Measurements from ENCODE around the gene ZNF280B. TPM values are rescaled to one million over a fixed set of nuclear protein-coding genes. Genes with fewer than 3 reads are reported as not detected.
A peak's percentile ranks its signal among the peaks of the same experiment; 100 is the strongest.

Gene ZNF280B
- total and polyA plus RNA-seq, 2 of the 13 experiments (the other 11 are each of a cell fraction or from before 2014, with no cell fraction given), result 3.7 to 3.9 TPM

DNA sequence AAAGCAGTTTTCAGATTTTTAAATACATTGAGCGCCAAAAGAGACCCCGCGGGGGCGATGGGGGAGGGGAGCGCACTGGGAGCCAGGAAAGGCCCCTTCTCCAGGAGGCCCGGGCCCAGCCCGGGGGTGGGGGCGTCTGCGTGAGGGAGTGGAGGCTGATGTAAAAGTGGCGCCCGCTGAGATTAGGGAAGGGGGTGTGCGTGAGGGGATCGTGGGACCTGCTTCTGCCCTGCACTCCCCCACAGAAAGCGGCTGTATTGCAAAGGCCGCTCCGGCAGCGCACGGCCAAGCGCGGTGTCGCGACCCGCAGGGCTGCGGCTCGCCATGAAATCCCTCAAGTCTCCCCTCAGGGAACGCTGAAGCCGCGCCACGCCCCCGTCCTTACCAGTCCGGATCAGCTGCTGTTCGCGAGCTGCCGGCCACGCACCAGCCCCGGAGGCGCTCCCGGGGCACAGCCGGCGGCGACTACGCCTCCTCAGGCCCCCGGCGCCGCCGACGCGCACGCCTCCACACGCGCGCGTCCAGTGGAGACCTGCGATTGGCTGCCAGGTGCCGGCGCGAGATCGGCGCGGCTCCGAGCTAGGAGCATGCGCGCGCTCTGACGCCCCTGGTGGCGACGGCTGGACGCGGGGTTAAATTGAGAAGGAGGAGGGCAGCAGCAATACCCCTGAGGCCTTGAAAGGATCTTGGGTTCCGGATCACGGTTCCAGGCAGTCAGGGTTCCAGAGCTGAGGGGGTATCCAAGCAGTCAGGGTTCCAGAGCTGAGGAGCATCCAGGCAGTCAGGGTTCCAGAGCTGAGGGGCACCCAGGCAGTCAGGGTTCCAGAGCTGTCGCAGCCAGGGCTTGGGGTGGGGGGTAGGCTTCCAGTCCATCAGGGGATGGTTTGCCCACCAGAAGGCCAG lies at the start of gene ZNF280B (continued):
- TF ChIP-seq, protein P1, sequence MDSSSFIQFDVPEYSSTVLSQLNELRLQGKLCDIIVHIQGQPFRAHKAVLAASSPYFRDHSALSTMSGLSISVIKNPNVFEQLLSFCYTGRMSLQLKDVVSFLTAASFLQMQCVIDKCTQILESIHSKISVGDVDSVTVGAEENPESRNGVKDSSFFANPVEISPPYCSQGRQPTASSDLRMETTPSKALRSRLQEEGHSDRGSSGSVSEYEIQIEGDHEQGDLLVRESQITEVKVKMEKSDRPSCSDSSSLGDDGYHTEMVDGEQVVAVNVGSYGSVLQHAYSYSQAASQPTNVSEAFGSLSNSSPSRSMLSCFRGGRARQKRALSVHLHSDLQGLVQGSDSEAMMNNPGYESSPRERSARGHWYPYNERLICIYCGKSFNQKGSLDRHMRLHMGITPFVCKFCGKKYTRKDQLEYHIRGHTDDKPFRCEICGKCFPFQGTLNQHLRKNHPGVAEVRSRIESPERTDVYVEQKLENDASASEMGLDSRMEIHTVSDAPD (CRISPR knock-in tag; IDR thresholded peaks at IDR 0.05), result 0 out of 2 replicates have a peak, but pooled peaks have one; percentile 53
- no peak for TF ChIP-seq ZFYVE20 (CRISPR knock-in tag; IDR thresholded peaks at IDR 0.05; ENCODE audit: borderline replicate concordance, low read depth)
- TF ChIP-seq CBX1 (IDR thresholded peaks at IDR 0.05; ENCODE audit: low read depth), result peak; percentile 76
- TF ChIP-seq, protein P2, sequence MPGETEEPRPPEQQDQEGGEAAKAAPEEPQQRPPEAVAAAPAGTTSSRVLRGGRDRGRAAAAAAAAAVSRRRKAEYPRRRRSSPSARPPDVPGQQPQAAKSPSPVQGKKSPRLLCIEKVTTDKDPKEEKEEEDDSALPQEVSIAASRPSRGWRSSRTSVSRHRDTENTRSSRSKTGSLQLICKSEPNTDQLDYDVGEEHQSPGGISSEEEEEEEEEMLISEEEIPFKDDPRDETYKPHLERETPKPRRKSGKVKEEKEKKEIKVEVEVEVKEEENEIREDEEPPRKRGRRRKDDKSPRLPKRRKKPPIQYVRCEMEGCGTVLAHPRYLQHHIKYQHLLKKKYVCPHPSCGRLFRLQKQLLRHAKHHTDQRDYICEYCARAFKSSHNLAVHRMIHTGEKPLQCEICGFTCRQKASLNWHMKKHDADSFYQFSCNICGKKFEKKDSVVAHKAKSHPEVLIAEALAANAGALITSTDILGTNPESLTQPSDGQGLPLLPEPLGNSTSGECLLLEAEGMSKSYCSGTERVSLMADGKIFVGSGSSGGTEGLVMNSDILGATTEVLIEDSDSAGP (CRISPR knock-in tag; IDR thresholded peaks at IDR 0.05; ENCODE audit: borderline replicate concordance), result peak; percentile 89
- TF ChIP-seq ZFP90 (CRISPR knock-in tag; IDR thresholded peaks at IDR 0.05; ENCODE audit: borderline replicate concordance), result no peak
- TF ChIP-seq, protein P3, sequence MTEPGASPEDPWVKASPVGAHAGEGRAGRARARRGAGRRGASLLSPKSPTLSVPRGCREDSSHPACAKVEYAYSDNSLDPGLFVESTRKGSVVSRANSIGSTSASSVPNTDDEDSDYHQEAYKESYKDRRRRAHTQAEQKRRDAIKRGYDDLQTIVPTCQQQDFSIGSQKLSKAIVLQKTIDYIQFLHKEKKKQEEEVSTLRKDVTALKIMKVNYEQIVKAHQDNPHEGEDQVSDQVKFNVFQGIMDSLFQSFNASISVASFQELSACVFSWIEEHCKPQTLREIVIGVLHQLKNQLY (CRISPR knock-in tag; IDR thresholded peaks at IDR 0.05), result 0 out of 2 replicates have a peak, but pooled peaks have one; percentile 52
- TF ChIP-seq PHB2 (IDR thresholded peaks at IDR 0.05; ENCODE audit: partially characterized antibody), result no peak
- TF ChIP-seq ZNF703 (CRISPR knock-in tag; IDR thresholded peaks at IDR 0.05; ENCODE audit: borderline replicate concordance), result 0 out of 2 replicates have a peak, but pooled peaks have one; percentile 54
- TF ChIP-seq RFXANK (CRISPR knock-in tag; IDR thresholded peaks at IDR 0.05), result peak; percentile 54; the same call in 1 of the 2 replicates
- no peak for TF ChIP-seq FOXO1 (CRISPR knock-in tag; IDR thresholded peaks at IDR 0.05)
- no peak for TF ChIP-seq CCAR2 (optimal IDR thresholded peaks at IDR 0.05; ENCODE audit: low read depth, low read length)
- no peak for TF ChIP-seq FOSL1 (CRISPR knock-in tag; IDR thresholded peaks at IDR 0.05; ENCODE audit: borderline replicate concordance)
- no peak for TF ChIP-seq POLR2AphosphoS2 (IDR thresholded peaks at IDR 0.05; ENCODE audit: low read depth, low read length)
- TF ChIP-seq TBX3 (IDR thresholded peaks at IDR 0.05; ENCODE audit: borderline replicate concordance), result no peak
- no peak for TF ChIP-seq SAFB2 (CRISPR knock-in tag; IDR thresholded peaks at IDR 0.05; ENCODE audit: borderline replicate concordance, low read depth)
- TF ChIP-seq, protein P4, sequence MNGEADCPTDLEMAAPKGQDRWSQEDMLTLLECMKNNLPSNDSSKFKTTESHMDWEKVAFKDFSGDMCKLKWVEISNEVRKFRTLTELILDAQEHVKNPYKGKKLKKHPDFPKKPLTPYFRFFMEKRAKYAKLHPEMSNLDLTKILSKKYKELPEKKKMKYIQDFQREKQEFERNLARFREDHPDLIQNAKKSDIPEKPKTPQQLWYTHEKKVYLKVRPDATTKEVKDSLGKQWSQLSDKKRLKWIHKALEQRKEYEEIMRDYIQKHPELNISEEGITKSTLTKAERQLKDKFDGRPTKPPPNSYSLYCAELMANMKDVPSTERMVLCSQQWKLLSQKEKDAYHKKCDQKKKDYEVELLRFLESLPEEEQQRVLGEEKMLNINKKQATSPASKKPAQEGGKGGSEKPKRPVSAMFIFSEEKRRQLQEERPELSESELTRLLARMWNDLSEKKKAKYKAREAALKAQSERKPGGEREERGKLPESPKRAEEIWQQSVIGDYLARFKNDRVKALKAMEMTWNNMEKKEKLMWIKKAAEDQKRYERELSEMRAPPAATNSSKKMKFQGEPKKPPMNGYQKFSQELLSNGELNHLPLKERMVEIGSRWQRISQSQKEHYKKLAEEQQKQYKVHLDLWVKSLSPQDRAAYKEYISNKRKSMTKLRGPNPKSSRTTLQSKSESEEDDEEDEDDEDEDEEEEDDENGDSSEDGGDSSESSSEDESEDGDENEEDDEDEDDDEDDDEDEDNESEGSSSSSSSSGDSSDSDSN (CRISPR knock-in tag; IDR thresholded peaks at IDR 0.05), result peak; percentile 69; the same call in 1 of the 2 replicates
- TF ChIP-seq, protein P5, sequence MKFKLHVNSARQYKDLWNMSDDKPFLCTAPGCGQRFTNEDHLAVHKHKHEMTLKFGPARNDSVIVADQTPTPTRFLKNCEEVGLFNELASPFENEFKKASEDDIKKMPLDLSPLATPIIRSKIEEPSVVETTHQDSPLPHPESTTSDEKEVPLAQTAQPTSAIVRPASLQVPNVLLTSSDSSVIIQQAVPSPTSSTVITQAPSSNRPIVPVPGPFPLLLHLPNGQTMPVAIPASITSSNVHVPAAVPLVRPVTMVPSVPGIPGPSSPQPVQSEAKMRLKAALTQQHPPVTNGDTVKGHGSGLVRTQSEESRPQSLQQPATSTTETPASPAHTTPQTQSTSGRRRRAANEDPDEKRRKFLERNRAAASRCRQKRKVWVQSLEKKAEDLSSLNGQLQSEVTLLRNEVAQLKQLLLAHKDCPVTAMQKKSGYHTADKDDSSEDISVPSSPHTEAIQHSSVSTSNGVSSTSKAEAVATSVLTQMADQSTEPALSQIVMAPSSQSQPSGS (CRISPR knock-in tag; IDR thresholded peaks at IDR 0.05), result 0 out of 2 replicates have a peak, but pooled peaks have one; percentile 36
- no peak; the same call in 1 of the 2 replicates for TF ChIP-seq SMAD1 (CRISPR knock-in tag; IDR thresholded peaks at IDR 0.05; ENCODE audit: borderline replicate concordance, low read depth)
- TF ChIP-seq FOXP1 (IDR thresholded peaks at IDR 0.05), result no peak
- TF ChIP-seq FOXP1 (CRISPR knock-in tag; IDR thresholded peaks at IDR 0.05), result no peak
- TF ChIP-seq FOXA1 (IDR thresholded peaks at IDR 0.05), result no peak
- peak; percentile 2; the same call in 1 of the 2 replicates for TF ChIP-seq FOXA1 (CRISPR knock-in tag; IDR thresholded peaks at IDR 0.05)

Data from HepG2 (cell line).